Uterus (tissue), 2 donors: Measurements from ENCODE around the gene ZMIZ2.

ENCODE experiments used
- POLR2A ChIP-seq, 2 donors: fragments of 450-650 bp; IDR thresholded peaks; one replicate each; pipeline ENCODE4 v1.6.1; 2016; ENCODE audit warnings: antibody characterized with exemption in 2 of 2, mild to moderate bottlenecking in 1 of 2, moderate library complexity in 1 of 2
- TF ChIP-seq, protein P1 (sequence below), 4 experiments: fragments of 200-600 bp in 2 of 4; fragments of 450-650 bp in 2 of 4; sonication (generic) in 2 of 4; IDR thresholded peaks; one replicate each; pipeline ENCODE4 v1.5.1; 2016 to 2019; ENCODE audit warnings: antibody characterized with exemption in 4 of 4, mild to moderate bottlenecking in 2 of 4, moderate library complexity in 1 of 4

DNA sequence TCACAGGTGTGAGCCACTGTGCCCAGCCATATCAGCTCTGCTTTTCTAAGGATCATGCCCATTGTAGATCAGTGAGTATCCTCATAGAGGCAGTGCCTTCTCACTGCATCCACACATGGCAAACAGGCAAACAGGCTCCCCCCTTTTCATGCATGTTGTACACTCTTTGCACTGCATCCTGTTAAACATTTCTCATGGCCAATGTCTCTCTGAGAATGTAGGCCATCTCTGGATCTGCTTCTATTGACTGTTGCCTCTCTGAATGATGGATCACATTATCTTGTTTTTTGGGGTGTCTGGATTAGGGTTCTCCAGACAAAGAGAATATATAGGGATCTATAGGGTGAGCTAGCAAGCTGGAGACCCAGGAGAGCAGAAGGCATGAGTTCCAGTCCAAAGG is 34.8 kb downstream of the ZMIZ2 start:
- TF ChIP-seq, protein P1, sequence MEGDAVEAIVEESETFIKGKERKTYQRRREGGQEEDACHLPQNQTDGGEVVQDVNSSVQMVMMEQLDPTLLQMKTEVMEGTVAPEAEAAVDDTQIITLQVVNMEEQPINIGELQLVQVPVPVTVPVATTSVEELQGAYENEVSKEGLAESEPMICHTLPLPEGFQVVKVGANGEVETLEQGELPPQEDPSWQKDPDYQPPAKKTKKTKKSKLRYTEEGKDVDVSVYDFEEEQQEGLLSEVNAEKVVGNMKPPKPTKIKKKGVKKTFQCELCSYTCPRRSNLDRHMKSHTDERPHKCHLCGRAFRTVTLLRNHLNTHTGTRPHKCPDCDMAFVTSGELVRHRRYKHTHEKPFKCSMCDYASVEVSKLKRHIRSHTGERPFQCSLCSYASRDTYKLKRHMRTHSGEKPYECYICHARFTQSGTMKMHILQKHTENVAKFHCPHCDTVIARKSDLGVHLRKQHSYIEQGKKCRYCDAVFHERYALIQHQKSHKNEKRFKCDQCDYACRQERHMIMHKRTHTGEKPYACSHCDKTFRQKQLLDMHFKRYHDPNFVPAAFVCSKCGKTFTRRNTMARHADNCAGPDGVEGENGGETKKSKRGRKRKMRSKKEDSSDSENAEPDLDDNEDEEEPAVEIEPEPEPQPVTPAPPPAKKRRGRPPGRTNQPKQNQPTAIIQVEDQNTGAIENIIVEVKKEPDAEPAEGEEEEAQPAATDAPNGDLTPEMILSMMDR (IDR thresholded peaks at IDR 0.05): no peak
- no peak for TF ChIP-seq POLR2A (IDR thresholded peaks at IDR 0.05)
